HCT116 (cell line): ENCODE data around the gene DTD1. TPM values are rescaled to one million over a fixed set of nuclear protein-coding genes. Genes with fewer than 3 reads are reported as not detected.

Source experiments
- ATAC-seq: fragments of 200-7000 bp; cut with Tn5 transposase; 2 replicates; pipeline ENCODE4 v1.9.1; 2020; ENCODE audit warnings: mild to moderate bottlenecking, moderate library complexity
- BruUV-seq: library from RNA; stranded (reverse); fragments of 400-500 nt; replicated peaks from 2 replicates; lab custom pipeline; 2021; lab: Mats Ljungman, UMichigan
- CTCF ChIA-PET: fragments of 300-600 bp; sonication (Branson Sonifier 250); formaldehyde crosslinking; loops from one replicate; lab custom pipeline; 2021; ENCODE audit warnings: antibody characterized with exemption; lab: Charles Lee
- POLR2A ChIA-PET: fragments of 300-600, 350-600 bp; sonication (Branson Sonifier 250); formaldehyde crosslinking; loops from one replicate; lab custom pipeline; 2021; ENCODE audit warnings: antibody characterized with exemption; lab: Charles Lee
- RAD21 ChIA-PET, 2 experiments: fragments of 300-600 bp; sonication (Branson Sonifier 250); formaldehyde crosslinking; loops; one replicate each; lab custom pipeline; 2023; ENCODE audit warnings: low total read pairs in 2 of 2; ENCODE audit not compliant: uncharacterized antibody in 2 of 2, unreplicated experiment in 2 of 2, low non-redundant PET in 1 of 2; lab: Charles Lee
- DNase-seq: peaks from one replicate; pipeline ENCODE4 v3.0.0-alpha.2; 2010; ENCODE audit warnings: low read depth, low spot score
- H2AFZ ChIP-seq: fragments of 200-600 bp; shearing (Covaris generic), sonication (generic); 2 replicates; pipeline ENCODE4 v1.6.1; 2017; ENCODE audit warnings: low read depth, mixed run types, mixed read lengths, antibody characterized with exemption, low read length; ENCODE audit not compliant: poor library complexity, severe bottlenecking
- H3K27ac ChIP-seq: 2 replicates; pipeline ENCODE4 v1.5.1; 2012; ENCODE audit warnings: low read depth, low read length
- H3K27me3 ChIP-seq: fragments of 200-600 bp; sonication (generic); 2 replicates; pipeline ENCODE4 v1.6.1; 2016; ENCODE audit warnings: mixed run types, low read length, mixed read lengths; ENCODE audit not compliant: insufficient read depth
- H3K36me3 ChIP-seq, 2 experiments: fragments of 200-500 bp in 1 of 2; fragments of 200-600 bp in 1 of 2; sonication (Bioruptor generic) in 1 of 2; sonication (generic) in 1 of 2; 2 replicates each; pipeline versions ENCODE4 v1.5.1 to v1.6.1; 2014 to 2016; ENCODE audit warnings: low read length in 2 of 2, inconsistent platforms in 1 of 2, mixed read lengths in 1 of 2, mixed run types in 1 of 2; ENCODE audit not compliant: insufficient read depth in 2 of 2, control insufficient read depth in 1 of 2
- H3K4me1 ChIP-seq, 2 experiments: fragments of 200-600 bp in 1 of 2; sonication (generic) in 1 of 2; 2 replicates each; pipeline versions ENCODE4 v1.5.1 to v1.6.1; 2012 to 2017; ENCODE audit warnings: low read length in 2 of 2, inconsistent platforms in 1 of 2, mild to moderate bottlenecking in 1 of 2, mixed read lengths in 1 of 2, mixed run types in 1 of 2, moderate library complexity in 1 of 2; ENCODE audit not compliant: insufficient read depth in 2 of 2, control insufficient read depth in 1 of 2
- H3K4me2 ChIP-seq: fragments of 200-600 bp; sonication (generic); 2 replicates; pipeline ENCODE4 v1.6.1; 2017; ENCODE audit warnings: mixed run types, low read length, mixed read lengths
- H3K4me3 ChIP-seq, 2 experiments: fragments of 200-600 bp in 1 of 2; sonication (generic) in 1 of 2; replicated peaks in 1 of 2; 2 replicates each; pipeline ENCODE4 v1.5.1; 2011 to 2016; ENCODE audit warnings: low read length in 2 of 2, control low read depth in 1 of 2, low read depth in 1 of 2, mild to moderate bottlenecking in 1 of 2, mixed read lengths in 1 of 2, mixed run types in 1 of 2
- H3K79me2 ChIP-seq: fragments of 200-600 bp; sonication (generic); 2 replicates; pipeline ENCODE4 v1.6.1; 2017; ENCODE audit warnings: mild to moderate bottlenecking, mixed run types, low read length, moderate library complexity, mixed read lengths; ENCODE audit not compliant: insufficient read depth
- H3K9ac ChIP-seq: fragments of 200-600 bp; sonication (generic); 2 replicates; pipeline ENCODE4 v1.6.1; 2016; ENCODE audit warnings: low read length, mixed read lengths
- H3K9me2 ChIP-seq: fragments of 200-600 bp; sonication (generic), shearing (Covaris generic); 2 replicates; pipeline ENCODE4 v1.6.1; 2017; ENCODE audit warnings: mixed run types, mild to moderate bottlenecking, moderate library complexity; ENCODE audit not compliant: insufficient read depth
- H3K9me3 ChIP-seq, 2 experiments: fragments of 200-500 bp in 1 of 2; fragments of 200-600 bp in 1 of 2; sonication (Bioruptor generic) in 1 of 2; sonication (generic) in 1 of 2; 2 replicates each; pipeline ENCODE4 v1.6.1; 2014 to 2017; ENCODE audit warnings: low read length in 2 of 2, mixed read lengths in 2 of 2, inconsistent platforms in 1 of 2, low read depth in 1 of 2, mild to moderate bottlenecking in 1 of 2, mixed run types in 1 of 2, moderate library complexity in 1 of 2; ENCODE audit not compliant: control insufficient read depth in 1 of 2, insufficient read depth in 1 of 2
- H4K20me1 ChIP-seq: fragments of 200-600 bp; sonication (generic), shearing (Covaris generic); 2 replicates; pipeline ENCODE4 v1.6.1; 2017; ENCODE audit warnings: mixed run types, mild to moderate bottlenecking, moderate library complexity; ENCODE audit not compliant: insufficient read depth
- ATF3 ChIP-seq: IDR thresholded peaks from 2 replicates; pipeline ENCODE4 v1.6.1; 2012
- CBX3 ChIP-seq: IDR thresholded peaks from 2 replicates; pipeline ENCODE4 v1.6.1; 2012; ENCODE audit warnings: low read depth
- CEBPB ChIP-seq: IDR thresholded peaks from 2 replicates; pipeline ENCODE4 v1.6.1; 2012; ENCODE audit warnings: low read depth
- EGR1 ChIP-seq: IDR thresholded peaks from 2 replicates; pipeline ENCODE4 v1.6.1; 2012; ENCODE audit warnings: low read depth
- ELF1 ChIP-seq: IDR thresholded peaks from 2 replicates; pipeline ENCODE4 v1.6.1; 2012; ENCODE audit warnings: low read depth, borderline replicate concordance
- EZH2 ChIP-seq: fragments of 200-600 bp; sonication (generic); IDR thresholded peaks from 2 replicates; pipeline ENCODE4 v1.6.1; 2017; ENCODE audit warnings: antibody characterized with exemption, mixed run types
- EZH2phosphoT487 ChIP-seq: fragments of 200-600 bp; IDR thresholded peaks from 2 replicates; pipeline ENCODE4 v1.6.1; 2018; ENCODE audit warnings: antibody characterized with exemption, borderline replicate concordance
- FOSL1 ChIP-seq: IDR thresholded peaks from 2 replicates; pipeline ENCODE4 v1.6.1; 2012; ENCODE audit warnings: low read depth
- POLR2AphosphoS5 ChIP-seq: IDR thresholded peaks from 2 replicates; pipeline ENCODE4 v1.6.1; 2011; ENCODE audit warnings: mild to moderate bottlenecking, low read depth, low read length, moderate library complexity
- REST ChIP-seq: IDR thresholded peaks from 2 replicates; pipeline ENCODE4 v1.6.1; 2012; ENCODE audit warnings: low read depth
- SIN3A ChIP-seq: IDR thresholded peaks from 2 replicates; pipeline ENCODE4 v1.6.1; 2012; ENCODE audit warnings: low read depth
- SP1 ChIP-seq: IDR thresholded peaks from 2 replicates; pipeline ENCODE4 v1.6.1; 2012; ENCODE audit warnings: low read depth
- TCF7L2 ChIP-seq: IDR thresholded peaks from 2 replicates; pipeline ENCODE4 v1.7.0; 2011; ENCODE audit warnings: borderline replicate concordance, inconsistent platforms; ENCODE audit not compliant: insufficient read depth, insufficient read length; ENCODE audit errors: extremely low read depth
- ZBTB33 ChIP-seq: IDR thresholded peaks from 2 replicates; pipeline ENCODE4 v1.6.1; 2011; ENCODE audit warnings: mild to moderate bottlenecking, low read length, moderate library complexity; ENCODE audit not compliant: insufficient replicate concordance; ENCODE audit errors: extremely low read depth
- ZFX ChIP-seq: fragments of 450-650 bp; IDR thresholded peaks from 2 replicates; pipeline ENCODE4 v1.6.1; 2017
- ZNF274 ChIP-seq: fragments of 200-500 bp; sonication (Bioruptor generic); IDR thresholded peaks from 2 replicates; pipeline ENCODE4 v1.6.1; 2014; ENCODE audit warnings: mild to moderate bottlenecking, low read depth, low read length, inconsistent platforms
- intact Hi-C: fragments of 100-400 bp; cut with micrococcal nuclease; formaldehyde crosslinking; loops from 2 replicates; pipeline ENCODE4 v1.10.0; 2022
- total RNA-seq: library from RNA; stranded (reverse); gene quantifications from one replicate; pipeline ENCODE4 v1.2.1, GENCODE V29; 2021; ENCODE audit not compliant: unreplicated experiment

Gene DTD1
- total RNA-seq, 1 experiment from 2014 or later = 54.5 TPM

- Histone ChIP-seq H3K27ac (no peak overlapping the region), H3K27me3 (no peaks in the 10 kb centered on the region), H2AFZ (no peak overlapping the region), H3K9ac (no peak overlapping the region), H3K36me3 (no peaks in the 10 kb centered on the region), H3K9me2 (no peaks in the 10 kb centered on the region), H4K20me1 (no peaks in the 10 kb centered on the region; the same call in 1 of the 2 replicates), H3K9me3 (no peaks in the 10 kb centered on the region), H3K4me2 (no peak overlapping the region), H3K4me3 (no peak overlapping the region), H3K79me2 (no peaks in the 10 kb centered on the region), H3K4me1 (no peaks in the 10 kb centered on the region)
- no peak for DNase-seq
- ChIA-PET CTCF (no interaction called here), POLR2A (no interaction called here), RAD21 (no interaction called here)
- intact Hi-C loops = no loop called here
- TF ChIP-seq ZBTB33 = no peak
- no peak for TF ChIP-seq SP1
- TF ChIP-seq ATF3 = no peak
- no peak for TF ChIP-seq ELF1
- ATAC-seq = no peak
- no TSS peak for BruUV-seq
Measured at GRCh38 chr20:18748987-18749386, 161.1 kb downstream of the DTD1 start.

- Histone ChIP-seq H2AFZ (no peak overlapping the region), H3K9ac (no peak overlapping the region), H3K9me2 (no peaks in the 10 kb centered on the region), H3K27me3 (no peaks in the 10 kb centered on the region), H3K27ac (no peak overlapping the region), H4K20me1 (no peaks in the 10 kb centered on the region; the same call in 1 of the 2 replicates), H3K4me1 (no peaks in the 10 kb centered on the region), H3K4me3 (no peak overlapping the region), H3K9me3 (no peaks in the 10 kb centered on the region), H3K36me3 (no peaks in the 10 kb centered on the region), H3K79me2 (no peaks in the 10 kb centered on the region), H3K4me2 (no peak overlapping the region)
- DNase-seq (no peak), ATAC-seq (no peak)
- ChIA-PET RAD21 (no interaction called here), POLR2A (no interaction called here), CTCF (no interaction called here)
- intact Hi-C loops = no loop called here
- TF ChIP-seq ATF3 (no peak), SIN3A (no peak), POLR2AphosphoS5 (no peak), CEBPB (no peak), ELF1 (no peak), FOSL1 (no peak), CBX3 (no peak), REST (no peak), ZNF274 (no peak), EGR1 (no peak), EZH2phosphoT487 (no peak), EZH2 (no peak), ZFX (no peak), TCF7L2 (no peak)
- no TSS peak for BruUV-seq
Measured at GRCh38 chr20:18749528-18749927, 161.7 kb downstream of the DTD1 start.
